HK-2 (cell line): ENCODE results near the gene ZNF32.
"Not testable (repeated sequence)": the region's sequence is repeated elsewhere in the genome, so short reads cannot be mapped to it uniquely, and the experiment has no call there.

Experiments used
- DNase-seq: peaks from one replicate; pipeline ENCODE4 v3.0.0-alpha.2; 2018; ENCODE audit not compliant: unreplicated experiment

Gene ZNF32

GRCh38 chr10:43635816-43636215, 12.9 kb downstream of the ZNF32 start:
- not testable (repeated sequence) for DNase-seq

GRCh38 chr10:43628956-43629355, 19.7 kb downstream of the ZNF32 start:
- DNase-seq = no peak

- DNase-seq = no peak
Observed at GRCh38 chr10:43627942-43628341, 20.7 kb downstream of the ZNF32 start.

GRCh38 chr10:43623351-43623750, 25.3 kb downstream of the ZNF32 start:
- no peak for DNase-seq

- DNase-seq = no peak
Observed at GRCh38 chr10:43622038-43622437, 26.6 kb downstream of the ZNF32 start.

- DNase-seq = no peak
Observed at GRCh38 chr10:43619368-43619767, 29.3 kb downstream of the ZNF32 start.

GRCh38 chr10:43616697-43617370, 31.8 kb downstream of the ZNF32 start:
- no peak for DNase-seq

- no peak for DNase-seq
Observed at GRCh38 chr10:43610636-43611035, 38.0 kb downstream of the ZNF32 start.

GRCh38 chr10:43607199-43607573, 41.5 kb downstream of the ZNF32 start:
- no peak for DNase-seq

GRCh38 chr10:43606323-43607198, 42.1 kb downstream of the ZNF32 start, which contains the start of gene ZNF485:
ZNF485 (plus strand) TSS chr10:43606438; CDS start chr10:43607051, 613 bp downstream.
- peak; percentile 78 for DNase-seq

GRCh38 chr10:43605850-43606322, 42.8 kb downstream of the ZNF32 start:
- DNase-seq = no peak

GRCh38 chr10:43601576-43601975, 47.1 kb downstream of the ZNF32 start:
- DNase-seq = not testable (repeated sequence)

GRCh38 chr10:43599333-43599732, 49.3 kb downstream of the ZNF32 start:
- no peak for DNase-seq

GRCh38 chr10:43598446-43598845, 50.2 kb downstream of the ZNF32 start:
- DNase-seq = no peak

- DNase-seq = no peak
Observed at GRCh38 chr10:43596546-43596945, 52.1 kb downstream of the ZNF32 start.

GRCh38 chr10:43595739-43596298, 52.9 kb downstream of the ZNF32 start:
- DNase-seq = no peak

- DNase-seq = no peak
Observed at GRCh38 chr10:43594944-43595589, 53.6 kb downstream of the ZNF32 start.
